DOHH2 (cell line): Measurements from ENCODE around the gene EIPR1.

Experiments
- CTCF ChIP-seq: fragments of 200-600 bp; sonication (generic); IDR thresholded peaks from one replicate; pipeline ENCODE4 v1.5.1; 2014; ENCODE audit warnings: antibody characterized with exemption, mild to moderate bottlenecking, low read depth, low read length; ENCODE audit not compliant: poor library complexity, severe bottlenecking
- EZH2phosphoT487 ChIP-seq: fragments of 200-600 bp; sonication (generic); IDR thresholded peaks from 2 replicates; pipeline ENCODE4 v1.6.1; 2017; ENCODE audit warnings: borderline replicate concordance, mild to moderate bottlenecking, antibody characterized with exemption, low read length, moderate library complexity, mixed read lengths

- no peak for TF ChIP-seq CTCF
- TF ChIP-seq EZH2phosphoT487, result no peak
Observed at GRCh38 chr2:3183766-3184165, 193.9 kb downstream of the EIPR1 start.
